GM23248 (cell line): Measurements from ENCODE around the gene SSRP1. TPM values are rescaled to one million over a fixed set of nuclear protein-coding genes. Genes with fewer than 3 reads are reported as not detected.
"Not testable (repeated sequence)": the region's sequence is repeated elsewhere in the genome, so short reads cannot be mapped to it uniquely, and the experiment has no call there.

Experiments used
- DNase-seq: peaks from one replicate; pipeline ENCODE4 v3.0.0-alpha.2; 2015
- H2AFZ ChIP-seq: fragments of 200-600 bp; sonication (generic); 2 replicates; pipeline ENCODE4 v1.6.1; 2016; ENCODE audit warnings: antibody characterized with exemption
- H3F3A ChIP-seq: fragments of 200-600 bp; sonication (generic); 2 replicates; pipeline ENCODE4 v1.6.1; 2016; ENCODE audit warnings: mild to moderate bottlenecking, antibody characterized with exemption, mixed run types; ENCODE audit not compliant: insufficient read depth
- H3K27ac ChIP-seq: fragments of 200-600 bp; sonication (generic); 2 replicates; pipeline ENCODE4 v1.5.1; 2016; ENCODE audit warnings: mild to moderate bottlenecking
- H3K27me3 ChIP-seq: fragments of 200-600 bp; sonication (generic); replicated peaks from 2 replicates; pipeline ENCODE4 v1.6.1; 2016; ENCODE audit warnings: mild to moderate bottlenecking; ENCODE audit not compliant: insufficient read depth
- H3K36me3 ChIP-seq: fragments of 200-600 bp; sonication (generic); 2 replicates; pipeline ENCODE4 v1.6.1; 2016; ENCODE audit warnings: low read depth, mild to moderate bottlenecking
- H3K4me1 ChIP-seq: fragments of 200-600 bp; sonication (generic); 2 replicates; pipeline ENCODE4 v1.6.1; 2016; ENCODE audit warnings: mild to moderate bottlenecking; ENCODE audit not compliant: insufficient read depth
- H3K4me2 ChIP-seq: fragments of 200-600 bp; sonication (generic); one replicate; pipeline ENCODE4 v1.6.1; 2016; ENCODE audit warnings: mild to moderate bottlenecking; ENCODE audit not compliant: unreplicated experiment
- H3K4me3 ChIP-seq: fragments of 200-600 bp; sonication (generic); 2 replicates; pipeline ENCODE4 v1.5.1; 2016; ENCODE audit warnings: mild to moderate bottlenecking
- H3K79me2 ChIP-seq: fragments of 200-600 bp; sonication (generic); 2 replicates; pipeline ENCODE4 v1.6.1; 2016; ENCODE audit warnings: mild to moderate bottlenecking; ENCODE audit not compliant: insufficient read depth
- H3K9ac ChIP-seq: fragments of 200-600 bp; sonication (generic); 2 replicates; pipeline ENCODE4 v1.6.1; 2016; ENCODE audit warnings: mild to moderate bottlenecking
- H3K9me2 ChIP-seq: fragments of 200-600 bp; sonication (generic); 2 replicates; pipeline ENCODE4 v1.6.1; 2016; ENCODE audit warnings: mixed run types, mild to moderate bottlenecking, moderate library complexity; ENCODE audit not compliant: insufficient read depth
- H3K9me3 ChIP-seq: fragments of 200-600 bp; sonication (generic); one replicate; pipeline ENCODE4 v1.6.1; 2017; ENCODE audit warnings: low read depth
- H4K20me1 ChIP-seq: fragments of 200-600 bp; sonication (generic); 2 replicates; pipeline ENCODE4 v1.6.0; 2016; ENCODE audit not compliant: insufficient read depth
- EZH2 ChIP-seq: fragments of 200-600 bp; sonication (generic); IDR thresholded peaks from 2 replicates; pipeline ENCODE4 v1.6.1; 2018; ENCODE audit warnings: antibody characterized with exemption, mild to moderate bottlenecking; ENCODE audit not compliant: insufficient read depth, poor library complexity, severe bottlenecking
- EZH2phosphoT487 ChIP-seq: fragments of 200-600 bp; sonication (generic); IDR thresholded peaks from 2 replicates; pipeline ENCODE4 v1.6.1; 2018; ENCODE audit warnings: antibody characterized with exemption, moderate library complexity, mild to moderate bottlenecking, low read depth; ENCODE audit not compliant: insufficient read depth
- WGBS, 2 experiments: methylation state at CpG; one replicate each; pipeline ENCODE4 v1.1.6; 2015 to 2017; ENCODE audit warnings: low lambda C conversion rate in 2 of 2, low coverage in 1 of 2; ENCODE audit errors: missing lambda C conversion rate in 2 of 2; 5-methylcytosine and 5-hydroxymethylcytosine counted together
- in situ Hi-C: fragments of 300-500 bp; cut with MboI; formaldehyde crosslinking; loops from 2 replicates; pipeline ENCODE4 v1.15.0; 2020
- polyA plus RNA-seq: library from polyadenylated mRNA; unstranded; fragments of >200 nt; fragmentation: Nextera tagmentation; extraction: Ambion mirVana; gene quantifications from 2 replicates; pipeline ENCODE4 v1.2.1, GENCODE V29; 2016
- total RNA-seq: library from RNA; depleted of rRNA; stranded (reverse); fragments of >200 nt; shearing (Covaris generic); gene quantifications from 2 replicates; pipeline ENCODE4 v1.2.3, GENCODE V29; 2014

Gene SSRP1
- total and polyA plus RNA-seq, 2 experiments from 2014 or later: 29.3 to 76.2 TPM

- DNase-seq: no peak
- no peak for TF ChIP-seq EZH2
These were observed 36.4 kb downstream of the SSRP1 start for GRCh38 chr11:57299150-57299737.

GRCh38 chr11:57297221-57297620 lies 38.5 kb downstream of the SSRP1 start:
- Histone ChIP-seq H3K4me1 (peaks cover 40% of the 10 kb centered on the region), H3K9me2 (no peaks in the 10 kb centered on the region), H3K79me2 (peaks cover 3% of the 10 kb centered on the region; the same call in 1 of the 2 replicates), H2AFZ (no peak overlapping the region), H3K36me3 (peaks cover 44% of the 10 kb centered on the region), H3K27me3 (no peaks in the 10 kb centered on the region), H3K9me3 (no peaks in the 10 kb centered on the region), H3K4me3 (no peak overlapping the region), H4K20me1 (no peaks in the 10 kb centered on the region), H3K27ac (no peak overlapping the region), H3K9ac (no peak overlapping the region), H3F3A (peaks cover 68% of the 10 kb centered on the region), H3K4me2 (no peak overlapping the region)
- TF ChIP-seq EZH2phosphoT487 (no peak), EZH2 (no peak)
- 95 to 96% methylated on average over 2 of the region's 2 CpGs for WGBS, 2 experiments
- DNase-seq: no peak
- in situ Hi-C loops: no loop called here

More at GRCh38 chr11:57299150-57299737, 36.4 kb downstream of the SSRP1 start:
- Histone ChIP-seq H3K27me3 (no peaks in the 10 kb centered on the region), H3K79me2 (peaks cover 23% of the 10 kb centered on the region), H4K20me1 (no peaks in the 10 kb centered on the region), H3K9ac (no peak overlapping the region), H3K4me1 (peaks cover 31% of the 10 kb centered on the region), H3K9me2 (no peaks in the 10 kb centered on the region), H3K9me3 (no peaks in the 10 kb centered on the region), H3K27ac (no peak overlapping the region), H3K4me3 (no peak overlapping the region), H3K4me2 (no peak overlapping the region), H2AFZ (no peak overlapping the region), H3K36me3 (peaks cover 55% of the 10 kb centered on the region), H3F3A (peaks cover 51% of the 10 kb centered on the region)
- in situ Hi-C loops: no loop called here
- 85 to 87% methylated on average over 5 of the region's 5 CpGs for WGBS, 2 experiments

GRCh38 chr11:57296205-57296604 lies 39.5 kb downstream of the SSRP1 start:
- H3K4me2 ChIP-seq, in situ Hi-C loops, H3K27me3 ChIP-seq, H3K4me3 ChIP-seq, DNase-seq, H3K79me2 ChIP-seq, H4K20me1 ChIP-seq, H3K9ac ChIP-seq, H3K9me2 ChIP-seq, H2AFZ ChIP-seq, H3K9me3 ChIP-seq: not testable (repeated sequence)
- Histone ChIP-seq H3K36me3 (peaks cover 34% of the 10 kb centered on the region), H3K4me1 (peaks cover 40% of the 10 kb centered on the region), H3F3A (peaks cover 68% of the 10 kb centered on the region), H3K27ac (peak overlapping the region; percentile 81; the same call in 1 of the 2 replicates)
- 94 to 96% methylated on average over 3 of the region's 3 CpGs for WGBS, 2 experiments

- no peak for TF ChIP-seq EZH2
- in situ Hi-C loops: no loop called here
- Histone ChIP-seq H3K27ac (peak overlapping the region; percentile 81), H3K9ac (peak overlapping the region; percentile 1; the same call in 1 of the 2 replicates), H3K9me2 (no peaks in the 10 kb centered on the region), H3F3A (peaks cover 79% of the 10 kb centered on the region), H3K36me3 (peaks cover 22% of the 10 kb centered on the region), H3K4me1 (peaks cover 57% of the 10 kb centered on the region), H3K4me2 (peak overlapping the region; percentile 32), H3K27me3 (no peaks in the 10 kb centered on the region), H3K9me3 (no peaks in the 10 kb centered on the region), H3K79me2 (no peaks in the 10 kb centered on the region), H4K20me1 (no peaks in the 10 kb centered on the region), H2AFZ (no peak overlapping the region), H3K4me3 (no peak overlapping the region)
- 81 to 89% methylated on average over 2 of the region's 2 CpGs for WGBS, 2 experiments
- peak; percentile 87 for DNase-seq
These were observed 41.2 kb downstream of the SSRP1 start for GRCh38 chr11:57294225-57295131.
